Sciatic nerve (tissue), 2 donors: Measurements from ENCODE around the gene GPAT2. TPM values are rescaled to one million over a fixed set of nuclear protein-coding genes. Genes with fewer than 3 reads are reported as not detected.
"Not testable (repeated sequence)": the region's sequence is repeated elsewhere in the genome, so short reads cannot be mapped to it uniquely, and the experiment has no call there.

Source experiments
- ATAC-seq: fragments of 200-7000 bp; cut with Tn5 transposase; one replicate; pipeline ENCODE4 v1.9.1; 2020; ENCODE audit warnings: mild to moderate bottlenecking, moderate library complexity
- DNase-seq: peaks from one replicate; pipeline ENCODE4 v3.0.0-alpha.2; 2020; ENCODE audit warnings: low spot score
- intact Hi-C: fragments of 100-400 bp; cut with DNase I; formaldehyde crosslinking; loops from one replicate; pipeline ENCODE4 v1.14.2; 2022
- total RNA-seq: library from RNA; stranded (reverse); fragmentation: NEBNext Ultra II Directional; extraction: Animal tissue kit (Norgen Biotek cat#: 25700); gene quantifications from one replicate; pipeline ENCODE4 v1.2.1, GENCODE V29; 2021
- donor health status: DM: no; HTN: no; CAD: no.
- donor health status: DM: no; HTN: no; CAD: no.

GPAT2 gene
- total RNA-seq, 1 donor from 2014 or later, result 11.1 TPM

DNA sequence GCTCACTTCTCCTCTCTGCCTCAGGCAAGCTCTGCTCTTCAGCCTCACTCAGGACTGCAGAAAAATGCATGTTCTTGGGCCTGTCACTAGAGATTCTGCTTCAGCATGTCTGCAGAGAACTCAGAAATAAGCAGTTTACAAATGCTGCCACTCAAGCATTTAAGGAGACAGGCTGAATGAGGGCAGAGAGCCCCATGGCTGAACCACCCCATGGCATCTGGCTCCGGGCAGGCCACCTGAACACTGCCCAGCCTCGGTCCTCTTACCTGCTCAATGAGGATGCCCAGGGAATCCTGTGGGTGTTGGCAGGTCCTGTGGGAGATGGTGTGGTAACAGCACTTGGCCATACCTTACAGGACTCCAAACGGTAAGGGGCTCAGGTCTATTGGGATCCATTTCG, 31.2 kb upstream of the GPAT2 start:
- intact Hi-C loops, result loop anchor here (10.0 kb wide), 1 partner anchor 1629 kb away; no protein-coding TSS in a partner anchor
- not testable (repeated sequence) for ATAC-seq, DNase-seq

DNA sequence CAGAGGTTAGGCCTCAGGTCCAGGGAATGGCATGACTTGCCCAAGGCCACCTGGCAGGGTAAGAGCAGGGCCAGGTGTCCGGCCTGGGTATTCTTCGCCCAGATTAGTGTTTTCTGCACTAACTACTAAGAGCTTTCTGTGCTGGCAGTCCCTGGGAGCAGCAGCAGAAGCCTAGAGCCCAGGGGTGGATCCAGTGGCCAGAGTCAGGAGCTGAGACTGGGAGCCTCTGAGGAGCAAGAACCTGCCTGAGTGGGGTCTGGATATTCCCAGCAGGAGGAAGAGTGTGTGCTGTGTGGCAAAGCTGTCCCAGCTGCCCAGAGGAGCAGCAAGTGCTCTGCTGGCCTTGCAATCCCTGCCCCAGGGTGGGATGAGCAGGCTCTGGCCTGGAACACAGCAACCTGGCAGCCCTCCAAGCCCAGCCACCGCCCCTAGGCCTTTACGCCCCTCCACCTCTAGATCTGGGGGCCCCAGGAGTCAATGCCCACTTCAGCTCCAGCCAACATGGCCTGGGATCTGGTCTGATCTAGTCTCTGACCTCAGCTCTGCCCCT, 30.7 kb upstream of the GPAT2 start:
- intact Hi-C loops, result loop anchor here (10.0 kb wide), 1 partner anchor 1629 kb away; no protein-coding TSS in a partner anchor
- DNase-seq (no peak), ATAC-seq (no peak)

DNA sequence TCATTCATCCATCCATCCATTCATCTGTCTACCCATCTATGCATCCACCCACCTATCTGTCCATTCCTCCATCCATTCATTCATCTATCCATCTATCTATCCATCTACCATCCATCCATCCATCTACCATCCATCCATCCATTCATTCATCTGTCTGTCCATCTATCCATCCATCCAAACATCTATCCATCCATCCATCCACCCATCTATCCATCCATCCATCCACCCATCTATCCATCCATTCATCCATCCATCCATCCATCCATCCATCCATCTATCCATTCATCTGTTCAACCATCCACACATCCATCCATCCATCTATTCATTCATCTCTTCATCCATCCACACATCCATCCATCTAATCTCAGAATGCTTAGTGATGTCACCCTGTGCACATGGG, 30.0 kb upstream of the GPAT2 start:
- DNase-seq, ATAC-seq: not testable (repeated sequence)
- intact Hi-C loops, result loop anchor here (10.0 kb wide), 1 partner anchor 1630 kb away; no protein-coding TSS in a partner anchor

DNA sequence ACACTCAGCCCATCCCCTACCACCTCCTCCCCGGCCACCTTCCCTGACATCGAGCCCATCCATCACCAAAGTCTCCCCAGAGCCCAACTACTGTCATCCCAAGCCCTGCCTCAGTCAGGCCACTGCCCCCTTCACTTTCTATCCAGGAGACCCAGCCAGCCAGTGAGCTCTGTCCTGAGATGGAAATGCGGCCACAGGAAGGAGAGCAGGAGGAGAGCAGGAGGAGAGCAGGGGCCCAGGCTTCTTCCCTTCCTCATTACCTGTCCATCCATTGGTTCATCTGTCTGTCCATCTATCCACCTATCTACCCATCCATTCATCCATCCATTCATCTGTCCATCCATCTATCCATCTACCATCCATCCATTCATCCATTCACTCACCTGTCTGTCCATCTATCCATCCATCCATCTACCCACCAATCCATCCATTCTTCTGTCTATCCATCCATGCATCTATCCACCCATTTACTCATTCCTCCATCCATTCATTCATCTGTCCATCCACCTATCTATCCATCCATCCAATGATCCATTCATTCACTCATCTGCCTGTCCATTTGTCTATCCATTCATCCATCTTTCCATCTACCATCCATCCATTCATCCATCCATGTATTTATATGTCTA, 29.4 kb upstream of the GPAT2 start:
- DNase-seq, ATAC-seq: not testable (repeated sequence)
- intact Hi-C loops, result loop anchor here (10.0 kb wide), 1 partner anchor 1631 kb away; no protein-coding TSS in a partner anchor

DNA sequence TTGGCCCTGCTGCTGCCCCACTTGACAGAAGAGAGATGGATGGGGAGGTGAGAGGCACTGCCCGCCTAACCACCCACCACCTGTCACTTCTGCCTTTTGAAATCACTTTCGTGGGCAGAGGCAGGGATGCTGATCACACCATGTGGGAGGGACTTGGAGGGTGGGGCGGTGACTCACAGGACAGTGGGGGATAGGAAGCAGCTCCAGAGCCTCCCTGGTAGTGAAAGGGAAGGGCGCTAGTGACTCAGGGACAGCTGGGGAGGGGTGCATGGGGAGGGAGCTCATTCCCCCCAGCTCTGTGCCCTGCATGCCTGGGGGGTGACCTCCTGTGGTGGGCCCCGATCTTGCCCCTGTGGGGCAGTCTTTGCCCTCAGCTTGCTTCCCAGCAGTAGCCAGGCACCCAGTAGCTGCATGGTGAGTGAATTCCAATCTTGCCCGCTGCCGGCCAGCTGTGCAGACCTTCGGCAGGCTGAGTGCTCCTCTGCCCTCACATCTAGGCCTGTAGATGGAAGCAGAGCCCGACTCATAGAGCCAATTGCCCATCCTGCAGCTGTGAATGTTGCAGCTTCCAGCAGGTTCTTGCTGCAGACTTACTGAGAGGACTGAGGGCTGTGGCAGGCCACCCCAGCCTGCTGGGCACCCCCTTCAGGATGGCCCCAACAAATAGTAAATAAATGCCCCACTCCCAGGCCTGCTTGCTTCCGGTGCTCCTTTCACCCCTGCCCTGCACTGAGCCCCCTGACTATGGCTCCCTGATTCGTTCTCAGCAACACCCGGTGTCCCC, 28.6 kb upstream of the GPAT2 start:
- intact Hi-C loops, result loop anchor here (10.0 kb wide), 1 partner anchor 1631 kb away; no protein-coding TSS in a partner anchor
- not testable (repeated sequence) for DNase-seq
- peak; percentile 50 for ATAC-seq

DNA sequence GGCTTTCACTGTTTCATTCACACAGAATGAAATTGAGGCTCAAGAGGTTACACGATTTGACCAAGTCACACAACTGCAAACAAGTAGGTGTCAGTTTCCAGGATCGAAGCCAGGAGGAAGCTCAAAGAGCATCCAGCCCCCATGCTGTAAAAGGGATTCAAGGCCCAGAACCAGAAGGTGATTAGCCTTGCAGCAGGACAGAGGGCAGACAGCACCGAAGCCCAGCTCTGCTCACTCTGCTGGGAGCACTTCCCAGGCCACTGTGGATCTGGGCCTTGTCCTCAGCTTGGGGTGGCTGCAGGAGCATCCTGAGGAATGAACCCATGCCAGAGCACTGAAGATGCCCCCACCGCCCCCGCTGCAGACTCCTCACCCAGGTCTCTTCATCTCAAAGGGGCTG, 27.8 kb upstream of the GPAT2 start:
- intact Hi-C loops, result loop anchor here (10.0 kb wide), 1 partner anchor 1632 kb away; no protein-coding TSS in a partner anchor
- not testable (repeated sequence) for DNase-seq, ATAC-seq

DNA sequence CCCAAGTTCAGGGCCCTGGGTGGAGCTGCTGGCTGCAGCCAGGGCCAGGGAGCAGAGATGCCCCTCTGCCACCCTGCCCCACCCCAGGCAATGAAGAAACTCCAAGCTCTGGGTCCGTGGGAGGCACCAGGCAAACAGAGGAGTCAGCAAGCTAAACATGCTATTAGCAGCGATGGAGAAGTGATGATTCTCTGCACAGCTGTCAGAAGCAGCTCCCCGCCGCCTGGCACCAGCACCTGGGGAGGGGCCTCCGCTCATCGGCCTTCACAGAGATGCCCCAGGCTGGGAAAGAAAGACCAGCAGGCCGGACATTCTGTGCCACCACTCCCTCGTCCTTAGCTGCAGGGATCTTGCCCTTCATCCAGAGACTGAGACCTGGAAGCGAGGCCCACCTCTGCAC, 27.2 kb upstream of the GPAT2 start:
- intact Hi-C loops, result loop anchor here (10.0 kb wide), 1 partner anchor 1633 kb away; no protein-coding TSS in a partner anchor

DNA sequence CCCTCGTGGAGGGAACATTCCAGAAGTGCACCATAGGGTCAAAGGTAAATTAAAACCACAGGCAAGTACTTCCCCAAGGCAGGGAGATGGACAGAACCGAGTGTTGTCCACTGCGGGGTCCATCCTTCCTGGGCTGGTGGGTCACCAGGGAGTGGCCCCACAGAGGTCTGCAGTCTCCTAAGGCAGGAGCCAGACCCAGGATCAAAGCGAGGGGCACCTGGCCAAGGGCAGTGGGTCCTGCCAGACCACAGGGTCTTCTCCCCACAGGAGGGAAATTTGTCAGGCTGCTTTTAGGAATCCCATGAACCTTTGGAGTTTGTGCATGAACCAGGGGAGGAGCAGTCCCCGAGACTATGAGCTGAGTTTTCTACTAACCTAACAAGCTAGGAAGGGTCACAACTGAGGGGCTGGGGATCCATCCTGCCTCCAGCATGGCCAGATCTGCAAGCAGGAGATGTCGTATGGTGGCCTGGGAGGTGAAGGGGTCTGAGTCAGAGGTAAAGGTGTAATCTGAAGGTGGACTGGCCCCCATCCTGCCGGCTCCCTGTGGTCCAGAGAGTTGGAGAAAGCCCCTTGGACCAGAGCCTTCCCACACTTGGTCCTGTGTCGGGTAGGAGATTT, 26.6 kb upstream of the GPAT2 start:
- not testable (repeated sequence) for ATAC-seq, DNase-seq
- intact Hi-C loops, result loop anchor here (10.0 kb wide), 1 partner anchor 1633 kb away; no protein-coding TSS in a partner anchor

More for the DNA sequence above, 27.2 kb upstream of the GPAT2 start:
- ATAC-seq, DNase-seq: not testable (repeated sequence)

DNA sequence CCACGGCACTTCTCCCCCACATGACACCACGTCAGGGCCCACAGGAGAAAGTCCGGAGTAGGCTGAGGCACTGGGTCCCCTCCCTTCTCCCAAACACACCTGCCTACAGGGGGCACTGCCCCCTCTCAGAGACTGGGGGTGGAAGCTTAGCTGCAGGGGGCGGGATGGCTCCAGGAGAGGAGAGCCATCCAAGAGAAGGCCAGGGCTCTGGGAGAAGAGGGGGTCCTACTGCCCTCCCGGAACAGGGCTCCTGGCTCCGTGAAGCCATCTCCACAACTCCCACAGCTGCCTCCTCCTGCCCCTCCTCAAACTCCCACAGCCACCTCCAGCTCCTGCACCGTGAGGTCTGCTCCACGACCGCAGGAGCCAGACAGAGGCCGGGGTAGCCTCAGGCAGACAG, 25.6 kb upstream of the GPAT2 start:
- ATAC-seq, result peak; percentile 14
- intact Hi-C loops, result loop anchor here (10.0 kb wide), 1 partner anchor 1634 kb away; no protein-coding TSS in a partner anchor
- not testable (repeated sequence) for DNase-seq

DNA sequence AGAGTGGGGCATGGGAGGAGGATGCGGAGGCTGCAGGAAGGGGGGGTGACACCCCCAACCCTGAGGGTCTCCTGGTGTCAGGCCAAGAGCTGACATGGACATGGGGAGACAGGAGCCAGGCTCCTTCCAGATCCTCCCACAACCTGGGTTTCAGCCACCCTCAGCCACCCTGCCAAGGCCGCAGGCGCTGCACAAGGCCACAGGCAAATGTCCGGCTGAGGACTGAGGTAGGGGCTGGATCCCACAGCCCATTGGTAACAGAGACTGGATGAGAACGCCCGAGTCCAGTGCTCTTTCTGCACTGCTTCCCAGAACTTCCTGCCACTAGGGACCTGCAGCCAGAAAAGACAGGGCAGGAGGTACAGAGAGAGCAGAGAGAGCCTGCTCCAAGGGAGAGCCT, 24.7 kb upstream of the GPAT2 start:
- DNase-seq, ATAC-seq, intact Hi-C loops: not testable (repeated sequence)

DNA sequence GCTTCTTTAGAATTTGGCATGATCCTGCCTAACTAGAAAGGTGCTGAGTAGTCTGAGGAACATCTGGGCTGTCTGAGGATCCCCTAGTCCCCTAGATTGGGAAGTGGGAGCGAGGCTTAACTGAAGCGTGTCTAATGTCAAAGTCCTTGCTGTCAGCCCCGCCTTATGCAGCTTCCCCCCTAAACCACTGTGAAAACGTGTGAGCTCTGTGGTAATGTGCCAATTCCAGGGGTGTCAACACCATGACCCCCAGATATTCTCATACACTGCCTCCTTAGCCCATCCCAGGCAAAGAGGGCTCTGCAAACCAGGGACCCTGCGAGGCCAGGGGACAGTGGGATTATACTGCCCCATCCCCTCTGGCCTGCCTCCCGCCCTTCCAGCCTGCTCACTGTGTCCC, 21.1 kb upstream of the GPAT2 start:
- DNase-seq, intact Hi-C loops, ATAC-seq: not testable (repeated sequence)

DNA sequence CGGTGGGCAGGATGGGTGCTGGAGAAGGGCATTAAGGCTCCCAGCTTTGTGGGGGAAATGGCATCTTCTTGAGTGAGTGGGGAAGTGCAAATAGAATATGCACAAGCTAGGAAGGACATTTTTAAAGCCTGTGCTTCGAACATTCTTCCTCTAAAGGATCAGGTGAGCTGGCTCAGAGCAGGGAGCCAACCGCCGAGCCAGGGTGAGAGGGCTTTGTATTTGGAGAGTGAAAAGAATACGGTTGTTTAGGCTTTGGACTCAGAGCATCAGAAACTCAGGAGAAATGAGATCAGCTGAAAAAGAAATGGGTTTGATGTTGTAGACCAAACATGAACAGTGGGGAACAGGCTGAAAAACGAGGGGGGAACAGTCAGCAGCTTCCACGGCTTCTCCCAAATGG, 19.8 kb upstream of the GPAT2 start:
- DNase-seq, ATAC-seq, intact Hi-C loops: not testable (repeated sequence)

DNA sequence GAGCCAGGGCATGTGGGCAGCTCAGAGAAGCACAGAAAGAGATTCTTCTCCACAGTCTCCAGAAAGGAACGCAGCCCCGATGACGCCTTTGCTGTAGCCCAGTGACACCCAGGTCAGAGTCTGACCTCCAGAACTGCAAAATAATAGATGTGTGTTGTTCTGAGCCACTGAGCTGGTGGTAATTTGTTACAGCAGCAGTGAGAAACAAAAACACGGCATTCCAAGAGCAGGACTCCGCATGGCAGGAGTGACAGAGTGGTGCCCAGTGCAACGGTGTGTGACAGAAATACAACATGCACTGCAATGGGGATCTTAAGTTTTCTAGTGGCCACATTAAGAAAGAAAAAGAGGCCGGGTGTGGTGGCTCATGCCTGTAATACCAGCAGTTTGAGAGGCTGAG, 18.7 kb upstream of the GPAT2 start:
- intact Hi-C loops, DNase-seq: not testable (repeated sequence)
- peak; percentile 43 for ATAC-seq

DNA sequence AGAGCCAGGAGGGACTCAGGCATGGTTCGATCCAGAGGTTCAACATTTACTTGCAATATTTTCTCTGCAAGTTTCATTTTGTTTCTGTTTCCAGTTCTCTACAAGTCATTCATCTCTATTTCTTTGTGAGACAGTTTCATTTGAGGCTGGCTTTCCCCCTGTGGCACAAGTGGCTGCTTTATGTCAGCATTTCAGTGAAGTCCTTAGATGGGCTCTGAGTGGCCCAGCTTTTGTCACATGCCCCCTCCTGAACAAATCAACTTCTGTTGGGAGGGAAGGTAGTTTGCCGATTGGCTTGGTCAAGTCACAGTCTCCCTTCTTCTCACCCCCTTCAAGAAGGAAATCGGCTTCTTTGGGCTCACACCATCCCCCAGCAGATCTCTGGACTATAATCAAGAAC, 17.9 kb upstream of the GPAT2 start:
- peak; percentile 6 for ATAC-seq
- intact Hi-C loops, DNase-seq: not testable (repeated sequence)

DNA sequence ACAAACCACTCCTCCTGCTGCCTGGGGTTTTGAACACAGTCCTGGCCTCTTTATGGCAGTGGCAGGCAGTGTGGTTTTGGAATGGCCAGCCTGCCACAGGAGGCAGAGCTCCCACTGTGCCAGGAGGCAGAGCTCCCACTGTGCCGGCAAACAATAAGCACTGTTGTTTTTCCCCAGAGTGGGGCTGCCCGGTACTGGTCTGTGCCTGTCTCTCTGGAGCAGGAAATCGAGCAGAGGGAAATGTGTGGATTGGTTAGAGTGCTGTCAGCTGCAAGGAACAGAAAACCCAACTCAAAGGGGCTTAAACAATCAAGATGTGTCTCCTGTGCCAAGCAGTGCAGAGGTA, 15.2 kb upstream of the GPAT2 start:
- intact Hi-C loops, DNase-seq: not testable (repeated sequence)
- ATAC-seq, result peak; percentile 57

DNA sequence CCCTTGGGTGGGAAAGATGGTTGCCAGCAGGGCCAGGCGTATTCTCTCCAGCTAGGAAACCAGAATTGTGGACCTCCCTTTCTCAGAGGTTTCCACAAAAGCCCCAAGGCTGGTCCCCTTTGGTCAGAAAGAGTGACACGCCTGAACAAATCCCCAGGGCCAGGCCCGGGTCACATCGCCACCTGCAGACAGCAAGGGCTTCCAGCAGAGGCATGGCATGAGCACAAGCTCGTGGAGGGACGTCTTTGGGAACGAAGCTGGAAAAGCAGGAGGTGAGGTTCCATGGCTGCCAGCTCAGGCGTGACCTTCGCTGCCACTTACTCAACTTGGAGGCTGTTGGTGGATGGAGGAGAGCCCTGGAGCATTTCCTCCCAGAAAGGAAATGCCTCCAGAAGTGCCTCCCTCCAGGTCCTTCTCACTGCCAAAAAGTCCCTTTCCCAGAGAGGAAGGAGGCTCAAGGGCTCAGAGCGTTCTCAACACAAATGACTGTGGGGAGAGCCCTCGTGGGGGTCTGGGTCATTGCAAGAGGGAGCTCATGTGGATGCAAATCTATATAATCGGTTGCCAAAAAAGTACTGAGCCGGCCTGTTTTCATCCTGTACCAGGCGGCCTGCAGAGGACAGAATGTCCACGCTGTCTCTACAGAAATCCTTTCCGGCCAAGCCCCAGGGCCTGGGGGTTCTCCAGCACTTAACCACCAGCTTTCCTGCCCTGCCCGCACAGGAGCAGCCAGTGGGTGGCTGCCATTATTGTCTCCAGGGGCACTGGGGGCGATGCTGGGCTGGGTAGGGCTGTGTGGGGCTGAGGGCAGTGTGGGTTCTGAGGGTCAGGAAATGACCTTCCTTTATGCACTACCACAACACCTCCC, 14.6 kb upstream of the GPAT2 start:
- peak; percentile 67 for ATAC-seq
- DNase-seq, intact Hi-C loops: not testable (repeated sequence)

DNA sequence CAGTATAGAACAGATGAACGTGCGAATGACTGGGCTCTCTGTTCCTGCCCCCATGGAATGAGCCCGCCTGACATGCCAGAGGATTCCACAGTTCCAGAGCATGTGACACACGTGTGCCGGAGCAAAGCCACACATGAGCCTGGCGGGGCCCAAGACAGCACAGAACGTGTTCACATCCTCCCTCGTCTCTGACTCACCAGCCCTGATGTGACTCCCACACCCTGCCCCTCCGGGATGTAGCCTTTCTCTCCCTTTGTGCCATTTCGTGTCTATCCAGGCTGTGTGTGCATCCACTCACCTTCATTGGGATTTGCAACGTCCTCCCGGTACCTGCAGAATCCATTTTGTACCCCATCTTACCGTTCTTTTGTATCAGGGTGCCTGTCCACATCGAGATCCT, 838 bp upstream of the GPAT2 start:
- ATAC-seq, intact Hi-C loops, DNase-seq: not testable (repeated sequence)

DNA sequence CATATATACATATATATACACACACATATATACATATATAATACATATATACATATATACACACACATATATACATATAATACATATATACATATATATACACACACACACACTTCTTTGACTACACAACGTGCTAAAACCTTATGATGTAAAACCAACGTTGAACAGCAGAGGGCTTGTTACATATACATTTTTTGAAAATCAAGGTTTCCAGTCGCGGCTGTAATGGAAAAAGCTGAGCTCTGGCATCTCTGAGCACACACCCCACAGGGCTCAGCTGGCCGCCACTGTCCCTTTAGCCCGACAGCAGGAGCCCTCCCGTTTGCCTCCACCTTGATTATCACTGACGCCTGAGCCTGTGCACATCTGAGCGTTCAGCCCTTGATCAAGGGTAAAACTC, 719 bp downstream of the GPAT2 start:
- intact Hi-C loops, ATAC-seq: not testable (repeated sequence)

More for the DNA sequence above, 719 bp downstream of the GPAT2 start:
- DNase-seq, result not testable (repeated sequence)
